Ovary (tissue), 1 donor: ENCODE data around the gene FAM187B.

Source experiments
- EP300 ChIP-seq: sonication (generic); formaldehyde crosslinking; IDR thresholded peaks from one replicate; pipeline ENCODE4 v1.6.1; 2017; ENCODE audit warnings: antibody characterized with exemption
- POLR2A ChIP-seq: fragments of 450-650 bp; IDR thresholded peaks from one replicate; pipeline ENCODE4 v1.6.1; 2017; ENCODE audit warnings: antibody characterized with exemption, mild to moderate bottlenecking, moderate library complexity

DNA sequence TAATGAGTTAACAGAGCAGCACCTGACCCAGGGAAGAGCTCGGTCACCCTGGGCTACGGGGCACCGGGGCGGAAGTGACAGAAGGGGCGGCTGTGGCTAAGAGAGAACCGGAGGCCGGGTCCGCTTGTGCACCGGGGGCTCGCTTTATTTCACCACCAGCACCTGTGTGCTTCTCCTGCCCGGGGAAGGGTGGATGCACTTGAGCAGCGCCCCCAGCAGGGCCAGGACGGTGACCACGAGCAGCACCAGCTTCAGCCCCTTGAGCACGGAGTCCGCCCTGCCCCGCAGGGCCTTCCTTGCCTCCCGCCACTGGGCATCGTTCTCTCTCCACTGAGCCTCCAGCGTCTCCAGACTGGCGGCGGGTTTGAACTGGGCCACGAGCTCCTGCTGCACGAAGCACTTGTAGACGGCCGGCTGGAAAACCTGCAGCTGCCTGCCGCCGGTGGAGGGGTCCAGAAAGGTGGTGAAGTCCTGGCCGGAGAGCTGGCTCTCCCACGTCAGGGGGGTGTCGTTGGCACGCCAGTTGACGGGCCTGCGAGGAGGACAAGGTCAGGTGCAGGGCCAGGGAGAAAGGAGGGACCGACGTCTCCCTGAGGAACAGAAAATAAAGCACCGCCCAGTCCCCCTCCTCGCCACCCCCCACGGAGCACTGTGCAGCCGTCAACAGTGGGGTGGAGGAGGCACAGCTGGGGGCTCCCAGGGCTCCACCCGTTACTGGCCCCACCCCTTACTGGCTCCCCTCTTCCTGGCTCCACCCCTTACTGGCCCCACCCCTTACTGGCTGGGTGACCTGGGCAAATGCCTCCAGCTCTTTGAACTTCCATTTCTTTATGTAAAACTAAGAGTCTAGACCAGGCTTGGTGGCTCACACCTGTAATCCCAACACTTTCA is 3.6 kb downstream of the FAM187B start:
- TF ChIP-seq EP300, result no peak
- no peak for TF ChIP-seq POLR2A
